T follicular helper cell (primary cell): ENCODE results near the gene ITGB1.

Experiments used
- DNase-seq: peaks from one replicate; pipeline ENCODE4 v3.0.0-alpha.2; 2020; ENCODE audit warnings: low read depth

ITGB1 gene

GRCh38 chr10:32955299-32955772, 2.7 kb downstream of the ITGB1 start:
- no peak for DNase-seq

- no peak for DNase-seq
These were observed 3.3 kb downstream of the ITGB1 start for GRCh38 chr10:32954545-32955298.

GRCh38 chr10:32954080-32954479, 4.0 kb downstream of the ITGB1 start:
- DNase-seq, result no peak

- no peak for DNase-seq
These were observed 4.6 kb downstream of the ITGB1 start for GRCh38 chr10:32953277-32953927.

- DNase-seq, result no peak
These were observed 5.3 kb downstream of the ITGB1 start for GRCh38 chr10:32952541-32953276.

GRCh38 chr10:32952094-32952493, 5.9 kb downstream of the ITGB1 start:
- no peak for DNase-seq

- no peak for DNase-seq
These were observed 6.9 kb downstream of the ITGB1 start for GRCh38 chr10:32951111-32951510.

GRCh38 chr10:32950591-32951108, 7.4 kb downstream of the ITGB1 start:
- DNase-seq, result no peak

GRCh38 chr10:32949221-32949678, 8.8 kb downstream of the ITGB1 start:
- no peak for DNase-seq

- no peak for DNase-seq
These were observed 9.6 kb downstream of the ITGB1 start for GRCh38 chr10:32948451-32948850.

GRCh38 chr10:32947586-32947985, 10.4 kb downstream of the ITGB1 start:
- DNase-seq, result no peak

- no peak for DNase-seq
These were observed 11.9 kb downstream of the ITGB1 start for GRCh38 chr10:32946108-32946507.

GRCh38 chr10:32943854-32944661, 14.0 kb downstream of the ITGB1 start:
- no peak for DNase-seq

- DNase-seq, result no peak
These were observed 14.6 kb downstream of the ITGB1 start for GRCh38 chr10:32943395-32943794.

GRCh38 chr10:32942081-32942480, 15.9 kb downstream of the ITGB1 start:
- no peak for DNase-seq

- DNase-seq, result no peak
These were observed 16.7 kb downstream of the ITGB1 start for GRCh38 chr10:32941357-32941756.

- DNase-seq, result no peak
These were observed 17.4 kb downstream of the ITGB1 start for GRCh38 chr10:32940321-32941301.

- no peak for DNase-seq
These were observed 18.5 kb downstream of the ITGB1 start for GRCh38 chr10:32939296-32940111.

GRCh38 chr10:32938554-32939061, 19.4 kb downstream of the ITGB1 start:
- no peak for DNase-seq
